ENCODE results near the gene ISOC1. TPM values are rescaled to one million over a fixed set of nuclear protein-coding genes. Genes with fewer than 3 reads are reported as not detected.

ISOC1 gene
- polyA plus RNA-seq, 1 donor from 2014 or later, result 34.0 TPM

- no peaks in the 10 kb centered on the region for H3K9me3 ChIP-seq (ENCODE audit: low read length)
- TF ChIP-seq REST (IDR thresholded peaks at IDR 0.05; ENCODE audit: borderline replicate concordance) (no peak), TAF1 (IDR thresholded peaks at IDR 0.05; ENCODE audit: low read depth) (no peak), POLR2AphosphoS5 (IDR thresholded peaks at IDR 0.05) (no peak), RAD21 (conservative IDR thresholded peaks at IDR 0.05) (no peak), SMC3 (conservative IDR thresholded peaks at IDR 0.05; ENCODE audit: poor library complexity) (no peak), EP300 (conservative IDR thresholded peaks at IDR 0.05; ENCODE audit: poor library complexity, severe bottlenecking) (no peak), EZH2 (IDR thresholded peaks at IDR 0.05; ENCODE audit: borderline replicate concordance, insufficient read depth, low read length, poor library complexity, severe bottlenecking) (no peak)
- no peaks in the 10 kb centered on the region for H3K9me2 ChIP-seq (ENCODE audit: insufficient read depth, low read length)
- no peaks in the 10 kb centered on the region for H3K79me2 ChIP-seq (replicated peaks; ENCODE audit: insufficient read depth, low read length)
- H3K27me3 ChIP-seq (ENCODE audit: insufficient read depth, low read depth, low read length), result no peaks in the 10 kb centered on the region
- no peaks in the 10 kb centered on the region for H3F3A ChIP-seq (ENCODE audit: insufficient read depth, low read length, poor library complexity, severe bottlenecking)
- H4K20me1 ChIP-seq (ENCODE audit: insufficient read depth), result no peaks in the 10 kb centered on the region
- H3K27ac ChIP-seq (ENCODE audit: low read length), result no peak overlapping the region
- H3K4me2 ChIP-seq (ENCODE audit: low read length), result no peak overlapping the region
- H3K9ac ChIP-seq (ENCODE audit: low read length), result no peak overlapping the region
- no peak overlapping the region for H3K4me3 ChIP-seq (ENCODE audit: low read length)
- H3K36me3 ChIP-seq (ENCODE audit: insufficient read depth, low read length), result no peaks in the 10 kb centered on the region
- H2AFZ ChIP-seq (ENCODE audit: low read depth, low read length), result no peak overlapping the region
These were observed 46.0 kb upstream of the ISOC1 start for GRCh38 chr5:129048509-129048908.

DNA sequence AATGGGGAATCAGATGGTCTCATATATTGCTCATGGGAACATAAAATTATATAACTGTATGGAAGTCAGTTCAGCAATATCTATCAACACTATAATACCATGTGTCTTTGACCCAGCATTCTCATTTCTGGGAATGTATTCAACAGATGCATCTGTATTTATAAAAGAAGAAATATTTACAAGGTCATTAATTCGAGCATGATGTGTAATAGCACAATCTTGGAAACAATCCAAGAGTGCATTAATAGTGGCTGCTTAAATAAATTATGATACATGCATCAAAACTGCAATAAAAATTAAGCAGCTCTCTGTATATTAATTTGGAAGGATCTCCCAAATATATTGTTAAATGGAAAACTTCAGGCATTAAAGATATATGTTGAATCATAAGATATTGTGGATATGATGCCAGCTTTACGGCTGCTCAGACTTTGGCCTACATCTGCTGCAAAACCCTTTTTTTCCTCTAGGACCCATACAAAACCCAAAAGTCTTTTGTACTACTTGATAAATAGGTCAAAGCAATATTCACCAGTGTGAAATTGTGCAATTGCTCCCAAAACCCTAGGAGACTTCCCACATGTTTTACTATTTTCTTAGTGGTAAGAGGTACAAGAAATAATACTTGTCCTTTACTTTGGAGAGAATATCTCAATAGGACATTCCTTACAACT lies 45.3 kb upstream of the ISOC1 start:
- H3K79me2 ChIP-seq (replicated peaks; ENCODE audit: insufficient read depth, low read length), result no peaks in the 10 kb centered on the region
- no peak overlapping the region for H3K4me2 ChIP-seq (ENCODE audit: low read length)
- H3K9me2 ChIP-seq (ENCODE audit: insufficient read depth, low read length), result no peaks in the 10 kb centered on the region
- H2AFZ ChIP-seq (ENCODE audit: low read depth, low read length), result no peak overlapping the region
- TF ChIP-seq POLR2AphosphoS5 (IDR thresholded peaks at IDR 0.05), result no peak
- TF ChIP-seq, protein P1, sequence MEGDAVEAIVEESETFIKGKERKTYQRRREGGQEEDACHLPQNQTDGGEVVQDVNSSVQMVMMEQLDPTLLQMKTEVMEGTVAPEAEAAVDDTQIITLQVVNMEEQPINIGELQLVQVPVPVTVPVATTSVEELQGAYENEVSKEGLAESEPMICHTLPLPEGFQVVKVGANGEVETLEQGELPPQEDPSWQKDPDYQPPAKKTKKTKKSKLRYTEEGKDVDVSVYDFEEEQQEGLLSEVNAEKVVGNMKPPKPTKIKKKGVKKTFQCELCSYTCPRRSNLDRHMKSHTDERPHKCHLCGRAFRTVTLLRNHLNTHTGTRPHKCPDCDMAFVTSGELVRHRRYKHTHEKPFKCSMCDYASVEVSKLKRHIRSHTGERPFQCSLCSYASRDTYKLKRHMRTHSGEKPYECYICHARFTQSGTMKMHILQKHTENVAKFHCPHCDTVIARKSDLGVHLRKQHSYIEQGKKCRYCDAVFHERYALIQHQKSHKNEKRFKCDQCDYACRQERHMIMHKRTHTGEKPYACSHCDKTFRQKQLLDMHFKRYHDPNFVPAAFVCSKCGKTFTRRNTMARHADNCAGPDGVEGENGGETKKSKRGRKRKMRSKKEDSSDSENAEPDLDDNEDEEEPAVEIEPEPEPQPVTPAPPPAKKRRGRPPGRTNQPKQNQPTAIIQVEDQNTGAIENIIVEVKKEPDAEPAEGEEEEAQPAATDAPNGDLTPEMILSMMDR (IDR thresholded peaks at IDR 0.05; ENCODE audit: poor library complexity, severe bottlenecking), result no peak
- no peak for TF ChIP-seq EZH2 (IDR thresholded peaks at IDR 0.05; ENCODE audit: borderline replicate concordance, insufficient read depth, low read length, poor library complexity, severe bottlenecking)
- TF ChIP-seq MXI1 (conservative IDR thresholded peaks at IDR 0.05; ENCODE audit: poor library complexity, severe bottlenecking), result no peak
- TF ChIP-seq REST (IDR thresholded peaks at IDR 0.05; ENCODE audit: borderline replicate concordance), result no peak
- no peak for TF ChIP-seq RAD21 (conservative IDR thresholded peaks at IDR 0.05)
- no peak for TF ChIP-seq SMC3 (conservative IDR thresholded peaks at IDR 0.05; ENCODE audit: poor library complexity)
- TF ChIP-seq EP300 (conservative IDR thresholded peaks at IDR 0.05; ENCODE audit: poor library complexity, severe bottlenecking), result no peak
- TF ChIP-seq TAF1 (IDR thresholded peaks at IDR 0.05; ENCODE audit: low read depth), result no peak
- H3K4me3 ChIP-seq (ENCODE audit: low read length), result no peak overlapping the region
- no peak overlapping the region for H3K9ac ChIP-seq (ENCODE audit: low read length)
- no peaks in the 10 kb centered on the region for H4K20me1 ChIP-seq (ENCODE audit: insufficient read depth)
- H3K27me3 ChIP-seq (ENCODE audit: insufficient read depth, low read depth, low read length), result no peaks in the 10 kb centered on the region
- H3K27ac ChIP-seq (ENCODE audit: low read length), result no peak overlapping the region
- no peaks in the 10 kb centered on the region for H3K9me3 ChIP-seq (ENCODE audit: low read length)
- H3K36me3 ChIP-seq (ENCODE audit: insufficient read depth, low read length), result no peaks in the 10 kb centered on the region
- H3F3A ChIP-seq (ENCODE audit: insufficient read depth, low read length, poor library complexity, severe bottlenecking), result no peaks in the 10 kb centered on the region

Data from neural cell (in vitro differentiated cells).